Measurements from ENCODE around the gene RNF175.

The RNF175 gene

DNA sequence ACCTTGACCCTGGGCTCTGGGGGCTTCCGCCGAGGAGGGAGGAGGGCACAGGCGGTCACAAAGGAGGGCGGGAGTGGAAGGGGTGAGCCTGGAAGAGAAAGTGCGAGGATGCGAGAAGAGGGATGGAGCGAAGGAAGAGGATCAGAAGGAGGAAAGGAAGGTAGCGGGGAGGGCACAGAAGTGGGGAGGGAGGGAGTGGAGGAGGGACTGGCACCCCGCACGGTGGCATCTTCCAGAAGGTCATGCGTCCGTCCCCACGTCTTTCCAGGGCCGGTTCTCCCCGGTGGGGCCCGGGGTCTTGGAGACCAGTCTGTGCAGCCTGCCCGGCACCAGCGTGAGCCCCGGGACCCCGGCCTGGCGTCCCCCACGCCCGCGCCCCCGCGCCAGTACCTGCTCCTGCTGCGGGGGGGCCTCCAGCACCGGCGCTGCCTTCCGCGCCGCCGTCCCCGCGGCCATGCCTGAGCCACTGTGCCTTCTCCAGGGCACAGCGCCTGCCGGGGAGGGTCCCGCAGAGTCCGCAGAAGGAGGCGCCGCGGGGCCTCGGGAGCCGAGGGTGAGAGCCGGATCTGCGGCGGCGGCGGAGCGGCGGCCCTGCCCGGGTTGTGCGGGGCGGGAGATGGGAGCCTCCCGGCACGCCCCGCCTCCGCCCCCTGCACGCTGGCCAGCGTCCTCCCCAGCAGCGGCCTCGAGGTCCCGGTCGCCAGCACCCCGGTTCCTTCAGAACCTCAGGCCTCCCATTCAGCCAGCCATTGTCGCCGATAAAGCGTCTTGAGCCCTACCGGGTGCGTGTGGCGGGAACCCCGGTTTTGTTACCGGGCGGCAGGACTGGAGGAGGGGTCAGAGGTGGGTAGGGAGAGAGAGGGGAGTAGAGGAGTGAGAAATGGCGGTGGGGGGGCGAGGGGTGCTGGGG, at the start of gene RNF175:
Gene RNF175 (minus strand): TSS at position 618 of the 910 bp plus-strand sequence. CDS start 162 bp downstream, at position 456.
- peak; percentile 67 for DNase-seq

- DNase-seq: no peak
Measured at GRCh38 chr4:153809307-153809706, 49.5 kb upstream of the RNF175 start.

DNA sequence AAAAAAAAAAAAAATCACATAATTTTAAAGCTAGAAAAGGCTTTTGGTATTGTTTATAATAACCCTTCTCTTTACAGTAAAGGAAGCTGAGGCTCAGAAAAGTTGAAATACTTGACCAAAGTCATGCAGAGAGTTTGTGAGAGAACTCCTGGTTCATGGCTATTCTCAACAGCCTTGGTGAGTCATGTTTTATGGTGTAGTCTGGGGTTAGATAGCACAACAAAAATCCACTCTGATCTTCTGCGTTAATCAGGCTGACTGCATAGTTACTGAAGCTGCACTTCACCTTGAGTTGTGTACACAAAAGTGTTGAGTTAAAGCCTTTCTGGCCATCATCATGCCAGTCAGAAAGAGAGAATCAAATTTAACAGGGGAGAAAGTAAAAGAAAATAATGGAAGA, 48.4 kb upstream of the RNF175 start:
- DNase-seq: no peak

DNA sequence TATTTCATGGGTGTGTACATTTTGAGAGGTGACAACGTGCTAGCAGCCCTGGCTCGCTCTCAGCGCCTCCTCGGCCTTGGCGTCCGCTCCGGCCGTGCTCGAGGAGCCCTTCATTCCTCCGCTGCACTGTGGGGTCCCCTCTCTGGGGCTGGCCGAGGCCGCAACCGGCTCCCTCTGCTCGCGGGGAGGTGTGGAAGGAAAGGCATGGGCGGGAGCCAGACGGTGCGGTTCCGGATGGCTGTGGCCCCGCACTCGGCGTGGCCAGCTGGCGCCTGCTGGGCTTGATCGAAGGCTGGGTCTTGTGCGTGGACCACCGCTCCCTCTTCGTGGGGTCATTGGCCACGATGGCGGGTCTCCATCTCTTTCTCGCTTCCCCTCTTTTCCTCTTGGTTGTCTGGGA, 46.2 kb upstream of the RNF175 start:
- DNase-seq: no peak

DNA sequence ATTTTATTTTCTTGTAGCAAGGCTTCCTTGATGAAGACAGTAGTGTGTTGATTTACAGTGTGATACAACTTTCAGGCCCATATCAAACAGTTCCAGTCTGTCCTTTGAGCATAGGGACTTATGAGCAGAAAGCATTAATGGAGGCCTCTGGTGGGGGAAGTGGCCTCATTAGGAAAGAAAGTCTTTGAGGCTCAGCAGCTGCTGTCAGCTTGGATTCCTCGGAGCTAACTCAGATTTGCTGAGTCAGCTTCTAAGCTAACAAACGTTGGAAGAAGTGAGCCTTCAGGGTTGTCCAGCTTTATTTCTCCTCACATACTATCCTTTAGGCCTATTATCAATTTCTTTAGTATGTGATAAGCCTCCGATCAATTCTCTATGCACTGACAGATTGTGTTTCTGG, 44.9 kb upstream of the RNF175 start:
- DNase-seq: no peak

GRCh38 chr4:153799694-153800074, 39.9 kb upstream of the RNF175 start:
- no peak for DNase-seq

DNA sequence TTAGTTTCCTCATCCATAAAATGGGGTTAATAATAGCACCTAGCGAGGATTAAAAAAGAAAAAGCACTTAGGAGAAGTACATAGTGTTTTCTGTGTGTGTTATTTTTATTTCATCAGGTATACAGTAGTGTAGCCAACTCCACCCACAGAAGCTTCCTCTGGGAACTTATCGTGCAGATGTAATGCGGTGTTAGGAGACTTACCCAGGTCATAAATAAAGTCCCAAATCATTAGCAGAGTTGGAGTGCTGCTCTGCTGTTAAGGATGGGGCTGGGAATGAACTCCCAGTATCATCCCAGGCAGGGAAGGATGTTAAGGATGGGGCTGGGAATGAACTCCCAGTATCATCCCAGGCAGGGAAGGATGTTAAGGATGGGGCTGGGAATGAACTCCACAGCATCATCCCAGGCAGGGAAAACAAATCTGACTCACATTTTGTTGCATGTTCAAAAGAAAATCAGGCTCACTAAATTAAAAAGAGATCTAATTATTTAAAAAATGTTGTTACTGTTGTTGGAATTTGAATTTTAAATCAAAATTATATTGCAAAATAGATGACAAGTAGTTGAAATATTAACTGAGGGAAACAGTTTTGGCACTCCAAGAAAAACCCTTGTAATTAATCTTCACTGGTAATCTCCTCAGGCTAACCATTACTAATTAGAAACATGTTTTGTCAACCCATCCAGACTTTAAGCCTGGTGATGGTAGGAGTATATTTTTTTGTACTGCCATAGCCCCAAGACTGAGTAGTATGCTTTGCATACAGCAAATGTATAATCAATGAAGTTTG, 39.3 kb upstream of the RNF175 start:
- DNase-seq: no peak

GRCh38 chr4:153798420-153798819, 38.6 kb upstream of the RNF175 start:
- DNase-seq: no peak

DNA sequence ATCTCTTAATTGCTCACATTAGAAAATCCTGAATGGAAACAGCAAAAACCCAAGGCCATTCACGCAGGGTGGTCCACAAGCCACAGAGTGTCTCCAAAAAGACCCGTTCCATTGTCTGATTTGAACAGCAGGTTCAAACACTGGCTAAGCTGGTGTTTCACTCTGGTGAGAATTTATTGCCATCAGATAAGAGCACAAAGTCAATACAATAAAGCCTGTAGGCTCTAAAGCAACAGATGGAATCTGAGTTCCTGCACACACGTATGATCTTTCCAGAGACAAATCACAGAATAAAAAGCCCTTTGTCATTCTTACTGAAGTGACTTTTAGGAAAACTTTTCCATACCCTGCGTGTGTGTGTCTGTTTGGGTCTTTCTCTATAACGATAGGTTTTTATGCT, 34.2 kb upstream of the RNF175 start:
- no peak for DNase-seq

GRCh38 chr4:153792618-153793247, 32.9 kb upstream of the RNF175 start:
- DNase-seq: peak; percentile 67

GRCh38 chr4:153791746-153792617, 32.2 kb upstream of the RNF175 start:
- DNase-seq: peak; percentile 75

GRCh38 chr4:153790962-153791551, 31.2 kb upstream of the RNF175 start:
- DNase-seq: peak; percentile 76

GRCh38 chr4:153790500-153790865, 30.7 kb upstream of the RNF175 start:
- no peak for DNase-seq

GRCh38 chr4:153789741-153790499, 30.1 kb upstream of the RNF175 start:
- peak; percentile 64 for DNase-seq

DNA sequence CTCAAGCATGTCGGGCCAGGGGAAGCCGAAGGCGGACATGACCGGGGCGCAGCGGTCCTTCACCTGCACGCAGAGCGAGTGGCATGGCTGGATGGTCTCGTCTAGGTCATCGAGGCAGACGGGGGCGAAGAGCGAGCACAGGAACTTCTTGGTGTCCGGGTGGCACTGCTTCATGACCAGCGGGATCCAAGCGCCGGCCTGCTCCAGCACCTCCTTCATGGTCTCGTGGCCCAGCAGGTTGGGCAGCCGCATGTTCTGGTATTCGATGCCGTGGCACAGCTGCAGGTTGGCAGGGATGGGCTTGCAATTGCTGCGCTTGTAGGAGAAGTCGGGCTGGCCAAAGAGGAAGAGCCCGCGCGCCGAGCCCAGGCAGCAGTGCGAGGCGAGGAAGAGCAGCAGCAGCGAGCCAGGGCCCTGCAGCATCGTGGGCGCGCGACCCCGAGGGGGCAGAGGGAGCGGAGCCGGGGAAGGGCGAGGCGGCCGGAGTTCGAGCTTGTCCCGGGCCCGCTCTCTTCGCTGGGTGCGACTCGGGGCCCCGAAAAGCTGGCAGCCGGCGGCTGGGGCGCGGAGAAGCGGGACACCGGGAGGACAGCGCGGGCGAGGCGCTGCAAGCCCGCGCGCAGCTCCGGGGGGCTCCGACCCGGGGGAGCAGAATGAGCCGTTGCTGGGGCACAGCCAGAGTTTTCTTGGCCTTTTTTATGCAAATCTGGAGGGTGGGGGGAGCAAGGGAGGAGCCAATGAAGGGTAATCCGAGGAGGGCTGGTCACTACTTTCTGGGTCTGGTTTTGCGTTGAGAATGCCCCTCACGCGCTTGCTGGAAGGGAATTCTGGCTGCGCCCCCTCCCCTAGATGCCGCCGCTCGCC, 28.8 kb upstream of the RNF175 start, which contains the start of gene SFRP2:
Gene SFRP2 (minus strand): TSS at position 671 of the 864 bp plus-strand sequence. CDS start 248 bp downstream, at position 423.
- no peak for DNase-seq

GRCh38 chr4:153788051-153788412, 28.2 kb upstream of the RNF175 start:
- no peak for DNase-seq

- no peak for DNase-seq
Measured at GRCh38 chr4:153787575-153787974, 27.8 kb upstream of the RNF175 start.

- no peak for DNase-seq
Measured at GRCh38 chr4:153787061-153787560, 27.3 kb upstream of the RNF175 start.

- no peak for DNase-seq
Measured at GRCh38 chr4:153785910-153786721, 26.3 kb upstream of the RNF175 start.

Measured in activated CD8-positive, alpha-beta memory T cell treated with anti-CD3 and anti-CD28 coated beads for 24 hours (primary cell).